HG02840 (cell line): ENCODE measurements around the gene DGCR2.

ENCODE experiments used
- ATAC-seq: cut with Tn5 transposase; IDR thresholded peaks from one replicate; pipeline ENCODE4 v1.9.1; 2021; ENCODE audit warnings: mild to moderate bottlenecking, moderate library complexity, moderate number of reproducible peaks; ENCODE audit not compliant: unreplicated experiment, low FRiP score

Gene DGCR2

GRCh38 chr22:19111140-19111539 lies 11.1 kb downstream of the DGCR2 start:
- no peak for ATAC-seq

GRCh38 chr22:19110646-19111045 lies 11.6 kb downstream of the DGCR2 start:
- ATAC-seq: no peak

GRCh38 chr22:19110064-19110458 lies 12.2 kb downstream of the DGCR2 start:
- no peak for ATAC-seq

GRCh38 chr22:19109198-19110063 lies 12.8 kb downstream of the DGCR2 start:
- no peak for ATAC-seq

- ATAC-seq: no peak
Measured at GRCh38 chr22:19108807-19109197, 13.4 kb downstream of the DGCR2 start.

- ATAC-seq: no peak
Measured at GRCh38 chr22:19107730-19108074, 14.5 kb downstream of the DGCR2 start.

- ATAC-seq: no peak
Measured at GRCh38 chr22:19106886-19107729, 15.1 kb downstream of the DGCR2 start.

GRCh38 chr22:19105867-19106802 lies 16.1 kb downstream of the DGCR2 start:
- ATAC-seq: no peak

GRCh38 chr22:19105456-19105855 lies 16.8 kb downstream of the DGCR2 start:
- no peak for ATAC-seq

GRCh38 chr22:19103880-19104821 lies 18.1 kb downstream of the DGCR2 start:
- ATAC-seq: no peak

GRCh38 chr22:19098157-19098556 lies 24.1 kb downstream of the DGCR2 start:
- no peak for ATAC-seq

GRCh38 chr22:19097518-19097917 lies 24.7 kb downstream of the DGCR2 start:
- ATAC-seq: no peak

GRCh38 chr22:19096555-19096954 lies 25.7 kb downstream of the DGCR2 start:
- ATAC-seq: no peak

- ATAC-seq: no peak
Measured at GRCh38 chr22:19094393-19094997, 27.7 kb downstream of the DGCR2 start.

GRCh38 chr22:19092725-19093124 lies 29.5 kb downstream of the DGCR2 start:
- ATAC-seq: no peak

- ATAC-seq: no peak
Measured at GRCh38 chr22:19090586-19091127, 31.6 kb downstream of the DGCR2 start.

GRCh38 chr22:19090183-19090582 lies 32.0 kb downstream of the DGCR2 start:
- ATAC-seq: no peak

GRCh38 chr22:19088866-19089595 lies 33.2 kb downstream of the DGCR2 start:
- no peak for ATAC-seq
